GM18520 (cell line): ENCODE measurements around the gene LRP5.
A peak's percentile ranks its signal among the peaks of the same experiment; 100 is the strongest.
"Not testable (repeated sequence)": the region's sequence is repeated elsewhere in the genome, so short reads cannot be mapped to it uniquely, and the experiment has no call there.

ENCODE experiments used
- ATAC-seq: cut with Tn5 transposase; IDR thresholded peaks from one replicate; pipeline ENCODE4 v1.9.1; 2021; ENCODE audit not compliant: unreplicated experiment

LRP5 gene

DNA sequence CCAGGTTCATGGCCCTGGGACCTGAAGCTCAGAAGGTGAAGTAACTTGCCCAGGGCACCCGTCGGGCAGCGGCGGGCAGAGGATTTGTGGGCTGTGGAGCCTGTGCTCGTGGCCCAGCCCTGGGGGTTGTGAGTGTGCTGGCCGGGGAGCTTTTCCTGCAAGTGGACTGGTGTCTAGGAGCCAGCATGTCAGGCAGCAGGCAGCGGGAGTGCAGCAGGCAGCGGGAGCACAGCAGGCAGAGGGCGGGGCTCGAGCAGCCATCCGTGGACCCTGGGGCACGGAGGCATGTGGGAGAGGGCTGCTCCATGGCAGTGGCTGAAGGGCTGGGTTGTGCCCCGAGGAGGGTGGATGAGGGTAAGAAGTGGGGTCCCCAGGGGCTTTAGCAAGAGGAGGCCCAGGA, 75.4 kb downstream of the LRP5 start:
- no peak for ATAC-seq

DNA sequence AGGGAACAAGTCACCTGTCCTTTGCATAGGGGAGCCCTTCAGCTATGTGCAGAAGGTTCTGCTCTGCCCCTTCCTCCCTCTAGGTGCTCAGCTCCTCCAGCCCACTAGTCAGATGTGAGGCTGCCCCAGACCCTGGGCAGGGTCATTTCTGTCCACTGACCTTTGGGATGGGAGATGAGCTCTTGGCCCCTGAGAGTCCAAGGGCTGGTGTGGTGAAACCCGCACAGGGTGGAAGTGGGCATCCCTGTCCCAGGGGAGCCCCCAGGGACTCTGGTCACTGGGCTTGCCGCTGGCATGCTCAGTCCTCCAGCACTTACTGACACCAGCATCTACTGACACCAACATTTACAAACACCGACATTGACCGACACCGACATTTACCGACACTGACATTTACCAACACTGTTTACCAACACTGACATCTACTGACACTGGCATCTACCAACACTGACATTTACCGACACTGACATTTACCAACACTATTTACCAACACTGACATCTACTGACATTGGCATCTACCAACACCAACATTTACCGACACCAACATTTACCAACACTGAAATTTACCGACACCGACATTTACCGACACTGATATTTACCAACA, 76.3 kb downstream of the LRP5 start:
- ATAC-seq: no peak

- no peak for ATAC-seq
Observed at GRCh38 chr11:68390315-68390714, 77.9 kb downstream of the LRP5 start.

DNA sequence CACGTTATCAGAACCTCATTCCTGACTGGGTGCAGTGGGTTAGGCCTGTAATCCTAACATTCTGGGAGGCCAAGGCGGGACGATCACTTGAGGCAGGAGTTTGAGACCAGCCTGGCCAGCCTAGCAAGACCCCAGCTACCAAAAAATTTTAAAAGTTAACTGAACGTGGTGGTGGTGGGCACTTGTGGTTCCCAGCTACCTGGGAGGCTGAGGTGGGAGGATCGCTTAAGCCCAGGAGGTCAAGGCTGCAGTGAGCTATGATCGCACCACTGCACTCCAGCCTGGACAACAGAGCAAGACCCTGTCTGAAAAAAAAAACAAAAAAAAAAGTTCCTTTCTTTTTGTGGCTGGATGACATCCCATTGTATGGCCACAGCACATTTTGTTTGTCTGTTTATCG, 80.4 kb downstream of the LRP5 start:
- ATAC-seq: no peak

DNA sequence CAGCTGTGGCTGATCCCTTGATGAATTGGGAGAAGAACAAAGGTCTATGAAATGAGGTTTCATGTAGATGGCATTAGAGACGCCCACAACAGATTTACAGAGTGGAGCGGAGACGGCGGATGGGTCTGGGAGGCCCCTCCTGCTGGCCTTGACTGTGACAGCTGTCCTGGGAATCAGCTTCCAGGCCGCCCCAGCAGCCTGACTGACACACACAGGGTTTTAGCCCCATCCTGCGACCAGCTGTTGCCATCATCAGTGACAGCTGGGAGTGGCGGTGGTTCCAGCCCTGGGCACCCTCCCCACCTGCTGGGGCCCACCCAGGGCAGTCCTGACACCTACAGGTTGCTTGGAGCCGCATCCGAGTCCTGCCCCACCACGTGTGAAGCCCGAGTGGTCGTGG, 84.1 kb downstream of the LRP5 start:
- no peak for ATAC-seq

DNA sequence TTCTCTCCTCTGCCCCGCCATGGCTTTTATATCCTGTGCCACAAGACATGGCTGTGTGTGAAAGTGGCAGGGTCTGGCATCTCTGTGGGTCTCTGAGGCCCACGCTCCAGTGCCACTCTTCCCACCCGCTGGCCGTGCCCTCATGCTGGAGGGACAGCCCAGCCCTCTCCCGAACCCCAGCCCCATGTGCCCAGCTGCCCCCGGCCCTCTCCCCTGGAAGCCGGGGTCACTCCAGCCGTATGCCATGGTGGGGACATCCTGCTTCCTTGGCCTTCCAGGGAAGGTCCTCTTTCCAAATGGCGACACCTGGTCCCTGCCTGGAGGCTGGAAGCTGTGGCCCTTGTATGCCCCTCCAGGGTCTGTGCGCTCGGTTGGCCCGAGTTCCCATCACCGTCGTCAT, 84.9 kb downstream of the LRP5 start:
- no peak for ATAC-seq

- no peak for ATAC-seq
Observed at GRCh38 chr11:68398995-68399851, 86.8 kb downstream of the LRP5 start.

DNA sequence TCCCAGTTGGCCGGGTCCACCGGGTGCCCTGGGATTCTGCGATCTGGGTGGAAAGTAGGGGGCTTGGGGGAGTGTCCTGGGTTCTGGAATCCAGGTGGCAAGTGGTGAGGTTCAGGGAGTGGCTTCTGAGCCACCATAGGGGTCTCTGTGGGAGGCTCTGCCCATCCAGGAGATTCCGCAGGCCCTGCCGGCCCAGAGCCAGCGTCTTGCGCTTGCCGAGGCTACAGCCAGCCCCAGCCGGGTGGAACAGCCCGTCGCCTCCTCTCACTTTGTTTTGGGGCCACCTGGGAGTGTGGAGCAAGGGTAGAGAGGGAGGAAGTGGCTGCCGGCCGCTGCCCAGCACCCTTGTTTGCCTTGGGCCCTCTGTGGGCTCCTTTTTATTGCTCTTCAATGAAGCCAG, 87.5 kb downstream of the LRP5 start:
- no peak for ATAC-seq

DNA sequence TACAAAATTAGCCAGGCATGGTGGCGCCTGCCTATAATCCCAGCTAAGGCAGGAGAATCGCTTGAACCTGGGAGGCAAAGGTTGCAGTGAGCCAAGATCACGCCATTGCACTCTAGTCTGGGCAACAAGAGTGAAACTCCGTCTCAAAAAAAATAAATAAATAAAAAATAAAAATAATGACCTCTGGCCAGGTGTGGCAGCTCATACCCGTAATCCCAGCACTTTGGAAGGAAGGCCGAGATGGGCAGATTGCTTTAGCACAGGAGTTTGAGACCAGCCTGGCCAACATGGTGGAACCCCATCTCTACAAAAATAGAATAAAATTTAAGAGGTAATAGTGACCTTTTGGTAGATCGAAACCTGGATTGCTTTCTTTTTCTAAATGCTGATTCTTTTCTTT, 88.2 kb downstream of the LRP5 start:
- not testable (repeated sequence) for ATAC-seq

- ATAC-seq: no peak
Observed at GRCh38 chr11:68401856-68402255, 89.5 kb downstream of the LRP5 start.

DNA sequence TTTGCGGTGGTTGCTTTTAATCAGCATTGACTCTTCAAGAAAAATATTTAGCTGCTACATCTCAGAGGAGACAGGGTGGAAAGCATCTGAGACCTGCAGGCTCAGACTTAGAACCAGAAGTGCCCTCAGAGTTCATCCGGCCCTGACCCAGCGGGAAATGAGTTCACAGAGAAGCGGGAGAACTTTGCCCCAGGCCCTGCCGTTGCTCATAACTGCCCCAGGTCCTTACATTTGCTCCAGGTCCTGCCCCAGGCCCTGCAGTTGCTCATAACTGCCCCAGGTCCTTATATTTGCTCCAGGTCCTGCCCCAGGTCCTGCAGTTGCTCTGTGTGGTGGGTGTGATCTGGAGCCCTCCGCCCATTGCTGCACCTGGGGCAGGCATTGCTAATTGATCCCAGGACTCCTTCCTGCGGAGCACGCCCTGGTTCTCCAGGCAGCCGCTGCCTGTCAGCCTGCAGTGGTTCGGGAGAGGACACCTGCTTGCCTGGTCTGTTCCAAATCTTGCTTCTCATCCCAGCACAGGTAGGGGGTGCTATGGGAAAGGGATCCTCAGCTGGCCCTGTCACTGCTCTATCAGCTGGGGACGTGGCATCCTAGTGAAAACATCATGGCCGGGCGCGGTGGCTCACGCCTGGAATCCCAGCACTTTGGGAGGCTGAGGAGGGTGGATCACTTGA, 90.1 kb downstream of the LRP5 start:
- no peak for ATAC-seq

- ATAC-seq: no peak
Observed at GRCh38 chr11:68403424-68403823, 91.0 kb downstream of the LRP5 start.

DNA sequence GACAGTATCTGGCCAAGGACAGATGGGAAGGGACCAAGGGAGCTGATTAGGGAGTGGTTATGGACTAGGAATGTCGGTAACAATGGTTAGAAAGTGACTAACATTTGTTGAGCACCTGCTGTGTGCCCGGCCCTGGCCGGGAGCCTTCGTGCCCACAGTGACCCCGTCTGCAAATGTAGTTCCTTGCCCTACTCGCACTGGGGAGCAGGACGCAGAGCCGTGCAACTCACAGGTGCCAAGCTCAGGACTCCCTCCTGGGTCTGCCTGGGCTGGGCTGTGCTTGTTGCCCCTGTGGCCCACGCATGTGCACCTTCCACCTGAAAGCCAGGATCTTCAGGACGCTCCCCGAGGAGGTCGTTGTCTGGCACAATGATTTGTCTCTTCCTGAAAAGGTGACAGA, 91.4 kb downstream of the LRP5 start:
- no peak for ATAC-seq

GRCh38 chr11:68406324-68407313, 94.2 kb downstream of the LRP5 start:
- no peak for ATAC-seq

DNA sequence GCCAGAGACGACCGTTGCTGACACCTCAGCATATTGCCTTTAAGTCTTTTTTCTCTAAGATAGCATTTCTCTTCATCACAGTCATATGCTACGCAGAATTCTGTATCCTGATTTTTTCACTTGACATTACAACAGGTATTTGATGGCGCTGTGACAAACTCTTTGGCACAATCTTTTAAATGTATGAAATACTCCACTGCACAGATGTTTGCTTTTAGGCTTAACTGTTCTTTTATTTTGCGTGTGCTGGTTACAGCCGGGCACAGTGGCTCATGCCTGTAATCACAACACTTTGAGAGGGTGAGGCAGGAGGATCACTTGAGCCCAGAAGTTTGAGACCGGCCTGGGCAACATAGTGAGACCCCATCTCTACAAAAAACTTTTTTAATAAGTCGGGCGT, 96.1 kb downstream of the LRP5 start:
- ATAC-seq: no peak

DNA sequence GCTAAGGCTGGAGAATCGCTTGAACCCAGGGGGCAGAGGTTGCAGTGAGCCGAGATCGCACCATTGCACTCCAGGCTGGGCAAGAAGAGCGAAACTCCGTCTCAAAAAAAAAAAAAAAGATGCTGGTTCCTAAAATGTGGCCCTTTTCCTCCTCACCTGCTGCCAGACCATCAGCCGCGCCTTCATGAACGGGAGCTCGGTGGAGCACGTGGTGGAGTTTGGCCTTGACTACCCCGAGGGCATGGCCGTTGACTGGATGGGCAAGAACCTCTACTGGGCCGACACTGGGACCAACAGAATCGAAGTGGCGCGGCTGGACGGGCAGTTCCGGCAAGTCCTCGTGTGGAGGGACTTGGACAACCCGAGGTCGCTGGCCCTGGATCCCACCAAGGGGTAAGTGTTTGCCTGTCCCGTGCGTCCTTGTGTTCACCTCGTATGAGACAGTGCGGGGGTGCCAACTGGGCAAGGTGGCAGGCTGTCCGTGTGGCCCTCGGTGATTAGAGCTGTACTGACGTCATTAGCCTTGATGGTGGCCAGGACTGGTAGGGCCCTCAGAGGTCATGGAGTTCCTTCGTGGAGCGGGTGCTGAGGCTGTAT, 97.5 kb downstream of the LRP5 start:
- no peak for ATAC-seq

DNA sequence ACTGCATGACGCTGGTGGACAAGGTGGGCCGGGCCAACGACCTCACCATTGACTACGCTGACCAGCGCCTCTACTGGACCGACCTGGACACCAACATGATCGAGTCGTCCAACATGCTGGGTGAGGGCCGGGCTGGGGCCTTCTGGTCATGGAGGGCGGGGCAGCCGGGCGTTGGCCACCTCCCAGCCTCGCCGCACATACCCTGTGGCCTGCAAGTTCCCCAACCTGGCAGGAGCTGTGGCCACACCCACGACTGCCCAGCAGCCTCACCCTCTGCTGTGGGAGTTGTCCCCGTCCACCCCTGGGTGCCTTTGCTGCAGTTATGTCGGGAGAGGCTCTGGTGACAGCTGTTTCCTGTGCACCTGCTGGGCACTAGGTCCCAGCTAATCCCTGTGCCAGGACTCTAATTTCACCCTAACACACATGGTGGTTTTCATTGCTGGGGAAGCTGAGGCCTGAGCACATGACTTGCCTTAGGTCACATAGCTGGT, 99.2 kb downstream of the LRP5 start:
- no peak for ATAC-seq

DNA sequence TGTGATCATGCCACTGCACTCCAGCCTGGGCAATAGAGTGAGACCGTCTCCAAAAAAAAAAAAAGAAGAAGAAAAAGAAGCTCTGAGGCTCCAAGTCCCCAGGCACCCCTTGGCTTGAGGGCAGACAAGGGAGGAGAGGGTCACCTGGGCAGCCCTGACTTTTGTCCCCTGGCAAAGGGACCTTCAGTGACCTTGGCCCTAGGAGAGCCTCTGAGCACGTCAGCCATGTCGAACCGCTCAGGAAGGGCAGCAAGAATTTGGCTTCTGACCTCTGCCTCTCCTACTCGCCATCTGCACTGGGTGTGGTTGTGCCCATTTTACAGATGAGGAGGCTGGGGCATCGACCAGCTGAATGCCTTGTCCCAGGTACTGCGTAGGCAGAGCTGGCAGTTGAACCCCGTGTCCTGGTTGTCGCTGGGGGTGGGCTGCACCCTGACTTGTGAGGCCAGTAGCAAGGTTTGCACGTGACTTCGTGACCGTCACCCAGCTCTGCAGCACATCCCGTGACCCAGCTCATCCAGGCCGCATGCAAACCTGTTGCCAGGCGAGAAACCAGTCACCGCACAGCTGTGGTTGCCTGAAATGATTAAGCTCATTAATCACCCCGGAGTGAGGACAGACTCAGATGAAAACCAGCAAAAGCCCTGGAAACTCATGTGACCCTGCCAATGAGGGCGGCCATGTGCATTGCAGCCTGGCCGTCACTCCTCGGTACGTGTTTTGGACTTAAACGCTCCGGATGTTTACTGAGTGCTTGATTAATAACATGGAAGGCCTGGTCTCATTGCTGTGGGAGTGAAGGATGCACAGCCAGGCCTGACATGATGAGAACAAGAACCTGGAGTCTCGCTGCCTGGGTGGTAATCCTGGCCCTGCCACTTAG, 100.4 kb downstream of the LRP5 start:
- peak; percentile 58 for ATAC-seq

DNA sequence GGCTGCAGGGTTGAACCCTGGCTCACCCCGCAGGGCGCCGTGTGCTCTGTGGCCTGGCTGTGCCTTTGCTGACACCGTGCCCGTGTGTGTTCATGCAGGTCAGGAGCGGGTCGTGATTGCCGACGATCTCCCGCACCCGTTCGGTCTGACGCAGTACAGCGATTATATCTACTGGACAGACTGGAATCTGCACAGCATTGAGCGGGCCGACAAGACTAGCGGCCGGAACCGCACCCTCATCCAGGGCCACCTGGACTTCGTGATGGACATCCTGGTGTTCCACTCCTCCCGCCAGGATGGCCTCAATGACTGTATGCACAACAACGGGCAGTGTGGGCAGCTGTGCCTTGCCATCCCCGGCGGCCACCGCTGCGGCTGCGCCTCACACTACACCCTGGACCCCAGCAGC, 101.2 kb downstream of the LRP5 start:
- ATAC-seq: no peak
